K562 (cell line): ENCODE results near the gene C11orf91. TPM values are rescaled to one million over a fixed set of nuclear protein-coding genes. Genes with fewer than 3 reads are reported as not detected.

Experiments used
- ATAC-seq: fragments of 200-7000 bp; cut with Tn5 transposase; 3 replicates; pipeline ENCODE4 v1.9.1; 2020; ENCODE audit warnings: moderate library complexity
- BruUV-seq: library from RNA; stranded (reverse); fragments of 400-500 nt; replicated peaks from 2 replicates; lab custom pipeline; 2021; lab: Mats Ljungman, UMichigan
- CTCF ChIA-PET: fragments of 300-600 bp; formaldehyde crosslinking; extraction: SDS; loops from one replicate; lab custom pipeline; 2021; ENCODE audit warnings: low intra/inter-chr PET ratio; lab: Yijun Ruan, JAX
- POLR2A ChIA-PET: fragments of 300-600, 350-650 bp; sonication (Branson Sonifier 250); formaldehyde crosslinking; extraction: SDS; loops from one replicate; lab custom pipeline; 2021; ENCODE audit warnings: antibody characterized with exemption, inconsistent platforms; lab: Yijun Ruan, JAX
- DNase-seq, 4 experiments: peaks; one replicate each; pipeline versions ENCODE4 v3.0.0 to v3.0.0-alpha.2; 2011 to 2018; ENCODE audit warnings: low spot score in 3 of 4, mixed read lengths in 3 of 4; ENCODE audit errors: extremely low read depth in 1 of 4
- FAIRE-seq: peaks from 2 replicates; lab custom pipeline; 2011; peaks lifted over from hg19 to GRCh38; lab: Jason Lieb, UNC
- H2AFZ ChIP-seq: 2 replicates; pipeline ENCODE4 v1.6.0; 2011; ENCODE audit warnings: low read depth, low read length, control low read depth, inconsistent platforms
- H3K27ac ChIP-seq: fragments of 200-600 bp; 3 replicates; pipeline ENCODE4 v1.8.0; 2011; ENCODE audit warnings: low read depth, mild to moderate bottlenecking, control low read depth, inconsistent platforms, low read length, moderate library complexity, mixed read lengths; ENCODE audit errors: extremely low read depth
- H3K27me3 ChIP-seq, 2 experiments: fragments of 300-600 bp in 1 of 2; 2 replicates in 1 of 2; 3 replicates in 1 of 2; pipeline versions ENCODE4 v1.6.0 to v1.8.0; 2011; ENCODE audit warnings: inconsistent platforms in 2 of 2, low read length in 2 of 2, mild to moderate bottlenecking in 1 of 2, mixed read lengths in 1 of 2, moderate library complexity in 1 of 2; ENCODE audit not compliant: control insufficient read depth in 2 of 2, insufficient read depth in 2 of 2
- H3K36me3 ChIP-seq: fragments of 300-600 bp; 3 replicates; pipeline ENCODE4 v1.8.0; 2011; ENCODE audit warnings: mild to moderate bottlenecking, low read length, inconsistent platforms; ENCODE audit not compliant: control insufficient read depth, insufficient read depth
- H3K4me1 ChIP-seq, 2 experiments: fragments of 200-600 bp in 1 of 2; replicated peaks in 1 of 2; 2 replicates in 1 of 2; 3 replicates in 1 of 2; pipeline versions ENCODE4 v1.5.1 to v1.8.0; 2011; ENCODE audit warnings: inconsistent platforms in 2 of 2, low read length in 2 of 2, mild to moderate bottlenecking in 1 of 2, mixed read lengths in 1 of 2, moderate library complexity in 1 of 2; ENCODE audit not compliant: control insufficient read depth in 2 of 2, insufficient read depth in 2 of 2
- H3K4me2 ChIP-seq: 2 replicates; pipeline ENCODE4 v1.6.1; 2011; ENCODE audit warnings: low read length, control low read depth, inconsistent platforms, mixed read lengths; ENCODE audit not compliant: insufficient read depth
- H3K4me3 ChIP-seq: fragments of 200-600 bp; sonication (generic), shearing (Covaris generic); 2 replicates; pipeline ENCODE4 v1.5.1; 2016; ENCODE audit warnings: control low read depth, inconsistent platforms
- H3K79me2 ChIP-seq: fragments of 200-600 bp; 3 replicates; pipeline ENCODE4 v1.8.0; 2011; ENCODE audit warnings: low read length, inconsistent platforms; ENCODE audit not compliant: control insufficient read depth, insufficient read depth
- H3K9ac ChIP-seq, 2 experiments: 2 replicates each; pipeline versions ENCODE4 v1.6.0 to v1.6.1; 2011; ENCODE audit warnings: low read depth in 2 of 2, low read length in 2 of 2, control low read depth in 1 of 2, inconsistent platforms in 1 of 2, mild to moderate bottlenecking in 1 of 2, mixed read lengths in 1 of 2; ENCODE audit not compliant: insufficient read depth in 1 of 2
- H3K9me1 ChIP-seq: one replicate; pipeline ENCODE4 v1.6.0; 2011; ENCODE audit warnings: inconsistent platforms, mild to moderate bottlenecking, low read length, moderate library complexity; ENCODE audit not compliant: control insufficient read depth, insufficient read depth
- H3K9me3 ChIP-seq: replicated peaks from 2 replicates; pipeline ENCODE4 v1.5.1; 2011; ENCODE audit warnings: low read depth, low read length, inconsistent platforms; ENCODE audit not compliant: control insufficient read depth, insufficient read depth
- H4K20me1 ChIP-seq: replicated peaks from 2 replicates; pipeline ENCODE4 v1.6.1; 2011; ENCODE audit warnings: low read length, inconsistent platforms, mixed read lengths; ENCODE audit not compliant: control insufficient read depth, insufficient read depth
- CTCF ChIP-seq, 3 experiments: IDR thresholded peaks in 2 of 3; conservative IDR thresholded peaks in 1 of 3; 2 replicates each; pipeline ENCODE4 v1.5.1; 2011 to 2012; ENCODE audit warnings: low read length in 3 of 3, mild to moderate bottlenecking in 3 of 3, control low read depth in 2 of 3, improper control_type of control experiment in 1 of 3, inconsistent platforms in 1 of 3, low read depth in 1 of 3, mixed read lengths in 1 of 3, moderate library complexity in 1 of 3; ENCODE audit not compliant: insufficient read depth in 2 of 3
- DEAF1 ChIP-seq: fragments of 450-650 bp; formaldehyde crosslinking; IDR thresholded peaks from 2 replicates; pipeline ENCODE4 v1.4.0; 2020; ENCODE audit warnings: mild to moderate bottlenecking, moderate library complexity
- DIDO1 ChIP-seq: fragments of 450-650 bp; IDR thresholded peaks from 2 replicates; pipeline ENCODE4 v1.6.1; 2016; ENCODE audit warnings: low read depth, missing biosample characterization, missing genetic modification characterization
- ESRRB ChIP-seq: fragments of 250-450 bp; sonication (Bioruptor Pico); IDR thresholded peaks from 2 replicates; pipeline ENCODE4 v1.5.0; 2020; ENCODE audit warnings: mild to moderate bottlenecking, moderate library complexity, borderline replicate concordance
- FOXA3 ChIP-seq, 2 experiments: fragments of 450-650 bp in 1 of 2; sonication (generic) in 1 of 2; formaldehyde crosslinking; IDR thresholded peaks in 1 of 2; conservative IDR thresholded peaks in 1 of 2; 2 replicates each; pipeline versions ENCODE4 v1.4.0 to v1.8.0; 2020 to 2022; ENCODE audit warnings: mild to moderate bottlenecking in 2 of 2, missing genetic modification reagents in 1 of 2
- GATAD2A ChIP-seq: fragments of 450-650 bp; IDR thresholded peaks from 2 replicates; pipeline ENCODE4 v1.6.1; 2017
- ILF3 ChIP-seq: fragments of 450-650 bp; IDR thresholded peaks from 2 replicates; pipeline ENCODE4 v1.6.1; 2018; ENCODE audit warnings: antibody characterized with exemption, mild to moderate bottlenecking, moderate library complexity, borderline replicate concordance
- RFX7 ChIP-seq: fragments of 250-450 bp; sonication (Bioruptor Pico); IDR thresholded peaks from 2 replicates; pipeline ENCODE4 v1.5.1; 2021; ENCODE audit warnings: mild to moderate bottlenecking
- ZNF146 ChIP-seq: IDR thresholded peaks from one replicate; pipeline ENCODE4 v1.6.1; 2018; ENCODE audit warnings: missing compliant biosample characterization; ENCODE audit not compliant: unreplicated experiment
- ZNF586 ChIP-seq: fragments of 450-650 bp; formaldehyde crosslinking; conservative IDR thresholded peaks from 2 replicates; pipeline ENCODE4 v1.4.0; 2020; ENCODE audit warnings: mild to moderate bottlenecking, moderate library complexity
- ZNF592 ChIP-seq: fragments of 450-650 bp; IDR thresholded peaks from 2 replicates; pipeline ENCODE4 v1.6.1; 2017; ENCODE audit warnings: antibody characterized with exemption, mild to moderate bottlenecking
- WGBS: fragments of 100-300 bp; shearing (Covaris generic); methylation state at CpG from one replicate; pipeline ENCODE4 v1.1.6; 2016; ENCODE audit warnings: low coverage, mixed read lengths; ENCODE audit not compliant: insufficient coverage; ENCODE audit errors: missing lambda C conversion rate; 5-methylcytosine and 5-hydroxymethylcytosine counted together
- in situ Hi-C: fragments of 300-500 bp; cut with MboI; formaldehyde crosslinking; loops from 4 replicates; pipeline ENCODE4 v1.15.0; 2018; ENCODE audit warnings: inconsistent platforms, mixed read lengths
- intact Hi-C: fragments of 100-400 bp; cut with micrococcal nuclease; formaldehyde crosslinking; loops from 2 replicates; pipeline ENCODE4 v1.14.2; 2022
- polyA plus RNA-seq, 8 experiments: library from polyadenylated mRNA; depleted of rRNA in 4 of 8; stranded (reverse) in 5 of 8; unstranded in 3 of 8; fragments of >200 nt; fragmentation: Nextera tagmentation in 2 of 8; fragmentation: Illumina TruSeq in 1 of 8; extraction: Ambion mirVana in 2 of 8; extraction: Trizol in 1 of 8; gene quantifications; 2 replicates each; pipeline versions ENCODE4 v1.2.1 to v1.2.3, GENCODE V29; 2011 to 2014; ENCODE audit warnings: inconsistent platforms in 1 of 8, missing spikeins in 1 of 8
- total RNA-seq, 7 experiments: library from RNA; depleted of rRNA in 6 of 7; stranded (reverse); fragments of >200 nt in 6 of 7; fragmentation: Illumina TruSeq in 2 of 7; extraction: Trizol in 2 of 7; gene quantifications; 2 replicates each; pipeline versions ENCODE4 v1.2.1 to v1.2.3, GENCODE V29; 2011 to 2021; ENCODE audit warnings: low replicate concordance in 1 of 7

Gene C11orf91
- total and polyA plus RNA-seq, 9 of the 15 experiments (the other 6 are each of a cell fraction or from before 2014, with no cell fraction given), result not detected

GRCh38 chr11:33742249-33742851, 41.7 kb upstream of the C11orf91 start:
- Histone ChIP-seq H3K9me3 (no peaks in the 10 kb centered on the region), H3K9ac (no peak overlapping the region), H3K36me3 (peaks cover 18% of the 10 kb centered on the region), H3K4me2 (no peak overlapping the region), H3K27me3 (no peaks in the 10 kb centered on the region), H3K4me3 (no peak overlapping the region), H2AFZ (no peak overlapping the region), H3K4me1 (peaks cover 4 to 15% of the 10 kb centered on the region in 2 experiments; a peak in 3 of 5 replicates), H3K9me1 (no peaks in the 10 kb centered on the region), H3K27ac (no peak overlapping the region), H3K79me2 (no peaks in the 10 kb centered on the region), H4K20me1 (no peaks in the 10 kb centered on the region)
- FAIRE-seq, result no peak
- intact Hi-C loops (loop anchor here (1.0 to 5.0 kb wide), 2 partner anchors 26 to 205 kb away; no protein-coding TSS in a partner anchor), in situ Hi-C loops (no loop called here)
- BruUV-seq, result no TSS peak
- DNase-seq, result no peak
- peak; percentile 54 for ATAC-seq
- CTCF ChIA-PET, result interaction anchor here (1.4 to 1.8 kb wide), 2 partner anchors 26 to 200 kb away, joined by 5 to 19 read pairs; no protein-coding TSS in a partner anchor
- POLR2A ChIA-PET, result interaction anchor here (0.6 to 1.1 kb wide), 8 partner anchors 10 to 240 kb away, joined by 3 to 5 read pairs (median 3); no protein-coding TSS in a partner anchor
- WGBS, result 54% methylated on average over 3 of the region's 3 CpGs
- TF ChIP-seq RFX7 (CRISPR knock-in tag) (no peak), DEAF1 (CRISPR knock-in tag) (peak; percentile 67), GATAD2A (no peak), ZNF586 (CRISPR knock-in tag) (no peak), CTCF (IDR thresholded peaks at IDR 0.05 in 2 of 3, conservative IDR thresholded peaks at IDR 0.05 in 1 of 3; ENCODE audit: insufficient read depth in 2 of 3, low read depth in 1 of 3, low read length in 3 of 3) (peak; percentile 28 to 75 (median 35); a peak in 3 of 6 replicates), ESRRB (CRISPR knock-in tag) (no peak), ZNF592 (no peak), ZNF146 (no peak), ILF3 (0 out of 2 replicates have a peak, but pooled peaks have one; percentile 25), DIDO1 (no peak), FOXA3 (CRISPR knock-in tag; conservative IDR thresholded peaks at IDR 0.05 in 1 of 2, IDR thresholded peaks at IDR 0.05 in 1 of 2) (peak in 1 of 2 experiments; percentile 64; a peak in 1 of 4 replicates)
